Ovary (tissue), 9 donors: ENCODE measurements around the gene CPNE6. TPM values are rescaled to one million over a fixed set of nuclear protein-coding genes. Genes with fewer than 3 reads are reported as not detected.

Experiments used
- DNase-seq, 5 donors: peaks; one replicate each; pipeline ENCODE4 v3.0.0-alpha.2; 2019 to 2020
- H3K27ac ChIP-seq, 2 donors: fragments of 200-600 bp; one replicate each; pipeline versions ENCODE4 v1.5.1 to v1.8.0; 2019 to 2022
- H3K27me3 ChIP-seq: fragments of 200-600 bp; one replicate; pipeline ENCODE4 v1.8.0; 2022
- H3K36me3 ChIP-seq: fragments of 200-600 bp; sonication (generic); one replicate; pipeline ENCODE4 v1.5.1; 2019
- H3K4me1 ChIP-seq: one replicate; pipeline ENCODE4 v1.8.1; 2013; ENCODE audit warnings: mild to moderate bottlenecking, moderate library complexity; ENCODE audit not compliant: insufficient read depth
- H3K4me3 ChIP-seq: fragments of 200-600 bp; sonication (generic); one replicate; pipeline ENCODE4 v1.5.1; 2017
- H3K9me3 ChIP-seq, 2 donors: fragments of 200-600 bp in 1 of 2; sonication (generic) in 1 of 2; one replicate each; pipeline versions ENCODE4 v1.5.1 to v1.8.1; 2013 to 2019; ENCODE audit warnings: mild to moderate bottlenecking in 1 of 2, moderate library complexity in 1 of 2
- EP300 ChIP-seq: sonication (generic); formaldehyde crosslinking; IDR thresholded peaks from one replicate; pipeline ENCODE4 v1.6.1; 2017; ENCODE audit warnings: antibody characterized with exemption
- POLR2A ChIP-seq: fragments of 450-650 bp; IDR thresholded peaks from one replicate; pipeline ENCODE4 v1.6.1; 2017; ENCODE audit warnings: antibody characterized with exemption, mild to moderate bottlenecking, moderate library complexity
- WGBS, 3 donors: extraction: QIAGEN DNeasy Blood & Tissue Kit in 1 of 3; methylation state at CpG; one replicate each; pipeline versions ENCODE4 v1.1.5 to v1.1.7; 2013 to 2017; 5-methylcytosine and 5-hydroxymethylcytosine counted together
- intact Hi-C, 4 donors: fragments of 100-400 bp; cut with DNase I; formaldehyde crosslinking; loops; one replicate each; pipeline versions ENCODE4 v1.11.0 to v1.15.1; 2022 to 2023
- polyA plus RNA-seq, 2 donors: library from polyadenylated mRNA; stranded (reverse); fragments of 200-250 nt in 1 of 2; fragments of 350-450 nt in 1 of 2; fragmentation: Illumina TruSeq in 1 of 2; extraction: RNeasy Lipid Tissue Mini Kit (QIAGEN cat#74804) in 1 of 2; gene quantifications; one replicate each; pipeline ENCODE4 v1.2.3, GENCODE V29; 2013 to 2014
- total RNA-seq, 7 donors: library from RNA; depleted of rRNA in 2 of 7; stranded (reverse); fragments of >200 nt in 2 of 7; fragmentation: NEBNext Ultra II Directional in 3 of 7; extraction: Animal tissue kit (Norgen Biotek cat#: 25700) in 3 of 7; gene quantifications; one replicate each; pipeline versions ENCODE4 v1.1.0 to v1.2.4, GENCODE V29; 2016 to 2023
- TF ChIP-seq, protein P1 (sequence below), 3 donors: fragments of 450-650 bp in 2 of 3; fragments of 200-600 bp in 1 of 3; IDR thresholded peaks; one replicate each; pipeline versions ENCODE4 v1.5.1 to v1.8.0; 2016 to 2022; ENCODE audit warnings: antibody characterized with exemption in 3 of 3, mild to moderate bottlenecking in 1 of 3
- donor health status: DM: no; HTN: no; CAD: no; lungs with moderate emphysema.
- donor health status: DM: no; HTN: no; CAD: no.
- donor health status: Bipolar disorder and iron deficiency.
- donor health status: DM: yes; HTN: yes; CAD: no.
- donor health status: DM: no; HTN: no; CAD: no.
- donor health status: DM: yes; HTN: yes; CAD: no.

The CPNE6 gene
- total and polyA plus RNA-seq, 9 donors = 0.08 to 0.71 (median 0.55) TPM; not detected in 6

DNA sequence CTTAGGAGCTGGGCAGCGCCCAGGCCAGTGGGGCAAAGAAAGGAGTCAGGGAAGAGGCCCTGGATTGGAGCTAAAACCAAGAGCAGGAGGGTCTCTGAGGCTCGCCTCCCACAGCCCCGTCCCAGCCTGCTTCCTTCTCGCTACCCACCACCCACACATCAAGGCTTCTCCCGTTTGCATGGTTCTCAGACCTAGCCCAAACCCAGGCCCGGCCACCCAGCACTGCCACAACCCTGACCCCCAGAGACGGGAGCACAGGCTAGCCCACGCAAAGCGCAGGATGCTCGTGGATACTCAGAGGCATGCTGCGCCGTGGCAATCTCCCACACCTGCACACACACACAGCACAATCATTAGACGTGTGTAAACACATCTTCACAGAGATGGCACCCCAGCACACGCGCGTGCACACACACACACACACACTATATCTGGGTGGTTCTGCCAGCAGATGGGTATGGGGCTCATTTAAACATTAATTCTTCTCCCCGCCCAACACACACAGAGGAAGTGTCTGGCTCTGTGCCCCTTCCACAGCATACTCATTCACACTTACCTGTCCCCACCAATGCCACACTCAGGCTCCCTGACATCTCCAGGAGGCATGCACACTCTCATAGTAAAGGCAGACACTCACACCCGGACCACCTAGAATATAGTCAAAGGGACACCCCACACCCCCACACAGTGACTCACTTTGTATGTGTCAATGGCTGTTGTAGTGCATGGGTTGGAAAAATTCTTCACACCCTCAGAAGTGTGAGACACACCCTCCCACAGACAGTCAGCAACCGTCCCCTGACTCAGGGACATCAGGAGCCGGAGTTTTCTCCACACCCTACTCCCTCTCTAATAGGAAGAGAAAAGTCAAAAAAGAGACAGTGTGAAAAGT is 18.5 kb upstream of the CPNE6 start:
- Histone ChIP-seq H3K27ac (no peak overlapping the region), H3K4me1 (peaks cover 9% of the 10 kb centered on the region), H3K4me3 (peak overlapping the region; percentile 44), H3K27me3 (no peaks in the 10 kb centered on the region), H3K36me3 (no peaks in the 10 kb centered on the region), H3K9me3 (no peaks in the 10 kb centered on the region)
- DNase-seq = no peak
- 39 to 46% (median 39%) methylated on average over 20 of the region's 20 CpGs for WGBS, 3 donors
- TF ChIP-seq, protein P1, sequence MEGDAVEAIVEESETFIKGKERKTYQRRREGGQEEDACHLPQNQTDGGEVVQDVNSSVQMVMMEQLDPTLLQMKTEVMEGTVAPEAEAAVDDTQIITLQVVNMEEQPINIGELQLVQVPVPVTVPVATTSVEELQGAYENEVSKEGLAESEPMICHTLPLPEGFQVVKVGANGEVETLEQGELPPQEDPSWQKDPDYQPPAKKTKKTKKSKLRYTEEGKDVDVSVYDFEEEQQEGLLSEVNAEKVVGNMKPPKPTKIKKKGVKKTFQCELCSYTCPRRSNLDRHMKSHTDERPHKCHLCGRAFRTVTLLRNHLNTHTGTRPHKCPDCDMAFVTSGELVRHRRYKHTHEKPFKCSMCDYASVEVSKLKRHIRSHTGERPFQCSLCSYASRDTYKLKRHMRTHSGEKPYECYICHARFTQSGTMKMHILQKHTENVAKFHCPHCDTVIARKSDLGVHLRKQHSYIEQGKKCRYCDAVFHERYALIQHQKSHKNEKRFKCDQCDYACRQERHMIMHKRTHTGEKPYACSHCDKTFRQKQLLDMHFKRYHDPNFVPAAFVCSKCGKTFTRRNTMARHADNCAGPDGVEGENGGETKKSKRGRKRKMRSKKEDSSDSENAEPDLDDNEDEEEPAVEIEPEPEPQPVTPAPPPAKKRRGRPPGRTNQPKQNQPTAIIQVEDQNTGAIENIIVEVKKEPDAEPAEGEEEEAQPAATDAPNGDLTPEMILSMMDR (IDR thresholded peaks at IDR 0.05) = no peak
- TF ChIP-seq EP300 = no peak
- TF ChIP-seq POLR2A = no peak
- intact Hi-C loops = loop anchor here in 2 of 4 donors (10.0 kb wide), 1 partner anchor 52 kb away; no protein-coding TSS in a partner anchor

GRCh38 chr14:24053548-24054323 is 17.6 kb upstream of the CPNE6 start:
- DNase-seq = peak in 2 of 5 donors; percentile 14 to 32

DNA sequence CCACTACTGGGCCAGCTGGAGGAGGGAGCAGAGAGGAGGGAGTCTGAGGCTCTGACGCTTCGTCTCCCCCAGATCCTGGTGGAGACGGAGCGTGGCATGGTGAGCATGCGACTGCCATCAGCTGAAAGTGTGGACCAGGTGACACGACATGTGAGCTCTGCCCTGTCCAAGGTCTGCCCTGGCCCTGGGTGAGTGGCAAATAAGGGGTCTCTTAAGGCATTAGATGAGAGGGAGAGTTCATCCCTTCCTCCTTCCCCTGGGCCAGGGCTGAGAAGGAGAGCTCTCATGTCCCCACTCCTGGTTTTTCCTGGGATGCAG is 17.1 kb upstream of the CPNE6 start:
- intact Hi-C loops = loop anchor here in 2 of 4 donors (10.0 kb wide), 1 partner anchor 51 kb away; no protein-coding TSS in a partner anchor
- no peak overlapping the region for H3K27ac ChIP-seq
- H3K9me3 ChIP-seq = no peaks in the 10 kb centered on the region
- 77 to 90% (median 83%) methylated on average over 6 of the region's 6 CpGs for WGBS, 3 donors
- TF ChIP-seq, protein P1 (IDR thresholded peaks at IDR 0.05) = no peak
- peaks cover 9% of the 10 kb centered on the region for H3K4me1 ChIP-seq
- no peak for DNase-seq
- no peaks in the 10 kb centered on the region for H3K36me3 ChIP-seq
- H3K4me3 ChIP-seq = no peak overlapping the region
- no peaks in the 10 kb centered on the region for H3K27me3 ChIP-seq

More at GRCh38 chr14:24053548-24054323, 17.6 kb upstream of the CPNE6 start:
- H3K27ac ChIP-seq = no peak overlapping the region
- no peaks in the 10 kb centered on the region for H3K36me3 ChIP-seq
- intact Hi-C loops = loop anchor here in 2 of 4 donors (10.0 kb wide), 1 partner anchor 51 kb away; no protein-coding TSS in a partner anchor
- no peaks in the 10 kb centered on the region for H3K27me3 ChIP-seq
- no peak for TF ChIP-seq EP300
- TF ChIP-seq POLR2A = no peak
- TF ChIP-seq, protein P1 (IDR thresholded peaks at IDR 0.05) = no peak
- peaks cover 9% of the 10 kb centered on the region for H3K4me1 ChIP-seq
- 71 to 77% (median 75%) methylated on average over 10 of the region's 10 CpGs for WGBS, 3 donors
- H3K9me3 ChIP-seq = no peaks in the 10 kb centered on the region
- H3K4me3 ChIP-seq = no peak overlapping the region

DNA sequence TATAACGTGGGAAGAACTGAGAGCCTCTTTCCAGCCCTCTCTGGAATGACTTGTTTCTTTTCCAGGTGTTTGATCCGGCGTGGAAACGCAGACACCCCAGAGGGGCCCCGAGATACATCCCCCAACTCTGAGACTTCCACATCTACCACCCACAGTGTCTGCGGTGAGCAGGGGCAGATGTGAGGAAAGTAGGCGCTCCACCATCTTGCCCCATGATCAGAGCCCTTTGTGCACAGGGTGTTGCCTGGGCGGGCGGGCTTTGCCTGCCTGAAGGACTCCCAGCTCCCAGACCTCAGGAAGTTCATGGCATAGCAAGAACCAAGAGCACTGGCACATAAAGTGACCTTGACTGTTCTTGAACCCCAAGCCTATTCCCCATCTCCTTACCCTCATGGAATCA is 16.7 kb upstream of the CPNE6 start:
- H3K27ac ChIP-seq = no peak overlapping the region
- TF ChIP-seq EP300 (no peak), POLR2A (no peak)
- TF ChIP-seq, protein P1 (IDR thresholded peaks at IDR 0.05) = no peak
- DNase-seq = no peak
- H3K9me3 ChIP-seq = no peaks in the 10 kb centered on the region
- 91 to 96% (median 95%) methylated on average over 9 of the region's 9 CpGs for WGBS, 3 donors
- no peak overlapping the region for H3K4me3 ChIP-seq
- no peaks in the 10 kb centered on the region for H3K27me3 ChIP-seq
- H3K36me3 ChIP-seq = no peaks in the 10 kb centered on the region
- intact Hi-C loops = loop anchor here in 3 of 4 donors (5.0 to 10.0 kb wide), 2 partner anchors 50 to 108 kb away; partner anchors contain the start of gene IRF9 (in 1 of the 3)
- H3K4me1 ChIP-seq = peaks cover 9% of the 10 kb centered on the region
